ENCODE results near the gene IGF2BP3.
"Not testable (repeated sequence)": the region's sequence is repeated elsewhere in the genome, so short reads cannot be mapped to it uniquely, and the experiment has no call there.

The IGF2BP3 gene

DNA sequence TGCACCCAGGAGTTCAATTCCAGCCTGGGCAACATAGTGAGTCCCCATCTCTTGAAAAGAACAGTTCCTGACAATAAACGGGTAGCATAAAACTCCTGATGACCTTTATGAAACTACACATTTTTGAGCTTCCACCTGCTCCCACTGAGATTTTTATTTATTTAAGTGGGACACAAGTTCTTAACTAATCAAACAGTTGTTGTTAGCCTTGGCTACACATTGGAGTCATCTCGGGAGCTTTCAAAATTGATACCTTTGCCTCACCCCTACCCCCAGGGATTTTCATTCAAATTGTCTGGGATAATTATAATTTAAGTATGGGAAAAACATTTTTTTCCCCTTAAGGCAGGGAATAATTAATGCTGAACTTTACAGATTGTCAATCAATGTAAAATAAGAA, 131.9 kb downstream of the IGF2BP3 start:
- DNase-seq, result no peak

DNA sequence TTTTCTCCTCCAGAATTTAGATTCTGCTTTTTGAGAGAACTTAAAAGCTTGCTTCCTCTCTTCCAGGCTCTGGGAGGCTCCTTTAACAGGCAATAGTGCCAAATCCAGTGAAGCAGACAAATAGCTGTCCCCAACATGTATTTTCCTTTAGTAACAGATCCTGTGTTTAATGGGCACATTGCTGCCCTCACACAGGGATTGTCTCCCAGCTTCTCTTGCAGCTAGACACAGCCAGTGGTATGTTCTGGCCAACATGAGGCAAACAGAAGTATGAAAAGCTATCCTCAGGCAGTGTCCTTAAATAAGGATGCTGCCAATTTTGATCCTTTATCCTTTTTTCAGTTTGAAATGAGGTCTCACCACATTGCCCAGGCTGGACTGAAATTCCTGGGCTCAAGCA, 132.9 kb downstream of the IGF2BP3 start:
- DNase-seq, result no peak

DNA sequence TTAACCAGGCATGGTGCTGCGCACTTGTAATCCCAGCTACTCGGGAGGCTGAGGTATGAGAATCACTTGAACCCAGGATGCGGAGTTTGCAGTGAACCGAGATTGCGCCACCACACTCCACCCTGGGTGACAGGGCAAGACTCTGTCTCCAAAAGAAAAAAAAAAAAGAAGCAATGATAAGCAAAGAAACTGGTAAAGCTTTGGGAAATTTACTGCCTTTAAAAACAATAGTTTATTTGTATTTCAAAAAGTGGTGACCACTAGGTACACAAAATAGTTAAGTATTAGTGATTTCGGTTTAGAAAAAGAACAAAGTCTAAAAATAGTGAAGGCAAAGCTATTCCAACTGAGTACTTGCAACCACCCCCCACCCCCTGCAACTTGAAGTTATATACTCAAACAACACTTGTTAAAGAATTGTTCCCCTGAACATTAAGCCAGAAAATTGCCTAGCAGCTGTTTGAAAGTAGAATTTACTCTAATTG, 133.4 kb downstream of the IGF2BP3 start:
- no peak for DNase-seq

DNA sequence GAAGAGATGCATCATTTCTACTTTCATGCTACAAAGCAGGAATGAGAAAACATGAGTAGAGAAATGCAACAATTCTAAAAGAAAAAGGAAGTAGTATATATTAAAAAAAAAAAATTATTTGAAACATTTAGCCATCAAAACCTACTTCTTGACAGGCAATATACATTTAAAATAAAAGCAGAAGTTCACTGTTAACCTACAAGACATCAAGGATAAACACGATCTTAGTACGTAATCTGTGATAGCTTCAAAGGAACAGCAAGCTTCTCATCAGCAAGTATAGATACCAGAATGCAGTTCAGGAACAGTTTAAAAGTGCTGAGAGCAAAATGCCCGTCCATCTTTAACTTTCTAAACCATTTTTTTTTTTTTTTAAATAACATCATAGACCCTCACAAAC, 134.2 kb downstream of the IGF2BP3 start:
- DNase-seq, result no peak

DNA sequence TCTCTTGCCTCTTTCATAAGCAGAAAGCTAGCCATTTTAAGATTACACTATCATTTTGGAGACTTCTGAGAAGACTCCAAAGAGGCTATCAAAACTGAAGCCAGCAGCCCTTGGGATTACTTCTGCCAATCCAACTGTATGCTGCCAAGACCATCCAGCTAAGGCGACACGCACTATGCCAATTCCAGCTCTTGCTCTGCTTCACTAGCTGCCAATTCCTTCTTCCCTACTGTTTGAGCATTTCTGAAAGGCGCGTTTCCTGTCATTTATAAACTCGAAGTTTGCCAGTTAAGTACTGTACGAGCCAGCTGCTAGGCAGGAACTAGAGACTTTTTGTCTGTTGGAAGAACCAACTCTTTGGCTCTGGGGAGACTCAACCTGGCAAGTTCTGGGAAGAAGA, 134.7 kb downstream of the IGF2BP3 start:
- DNase-seq, result no peak

DNA sequence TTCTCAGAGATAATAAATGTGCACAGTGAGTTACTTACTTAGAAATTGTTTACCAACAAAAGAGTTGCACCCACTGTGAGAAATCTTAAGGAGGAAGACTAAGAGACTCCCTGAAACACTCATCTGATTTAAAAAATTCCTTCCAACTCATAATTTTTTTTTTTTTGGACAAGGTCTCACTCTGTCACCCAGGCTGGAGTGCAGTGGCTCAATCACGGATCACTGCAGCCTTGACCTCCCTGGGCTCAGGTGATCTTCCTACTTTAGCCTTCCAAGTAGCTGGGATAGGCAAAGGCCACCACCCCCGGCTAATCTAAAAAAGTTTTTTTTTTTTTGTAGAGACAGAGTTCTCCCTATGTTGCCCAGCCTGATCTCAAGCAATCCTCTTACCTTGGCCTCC, 135.2 kb downstream of the IGF2BP3 start:
- no peak for DNase-seq

DNA sequence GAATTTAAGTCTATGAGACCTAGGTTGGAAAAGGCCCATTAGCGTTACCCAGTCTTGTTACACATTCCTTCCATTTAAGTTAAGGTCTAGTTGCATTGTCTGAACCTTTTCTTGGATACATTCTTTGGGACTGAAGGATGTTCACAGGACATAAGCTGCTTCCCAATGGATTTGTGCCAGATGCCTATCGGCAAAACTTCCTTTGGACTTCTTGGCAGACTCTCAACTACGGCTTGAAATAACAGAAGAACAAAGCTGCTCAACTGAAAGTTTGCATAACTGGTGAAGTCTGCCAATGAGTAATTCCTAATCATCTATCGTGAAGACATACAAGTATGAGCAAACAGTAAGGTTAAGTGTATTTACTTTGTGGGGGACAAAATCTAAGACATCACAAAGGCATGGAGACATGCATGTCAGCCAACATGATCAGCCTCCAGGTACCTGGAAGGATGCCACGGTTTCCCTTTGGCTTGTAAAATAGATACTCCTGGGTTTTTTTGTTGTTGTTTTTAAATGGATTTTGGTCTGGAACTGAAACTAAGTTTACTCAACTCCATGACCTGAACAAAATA, 135.7 kb downstream of the IGF2BP3 start:
- DNase-seq, result no peak

DNA sequence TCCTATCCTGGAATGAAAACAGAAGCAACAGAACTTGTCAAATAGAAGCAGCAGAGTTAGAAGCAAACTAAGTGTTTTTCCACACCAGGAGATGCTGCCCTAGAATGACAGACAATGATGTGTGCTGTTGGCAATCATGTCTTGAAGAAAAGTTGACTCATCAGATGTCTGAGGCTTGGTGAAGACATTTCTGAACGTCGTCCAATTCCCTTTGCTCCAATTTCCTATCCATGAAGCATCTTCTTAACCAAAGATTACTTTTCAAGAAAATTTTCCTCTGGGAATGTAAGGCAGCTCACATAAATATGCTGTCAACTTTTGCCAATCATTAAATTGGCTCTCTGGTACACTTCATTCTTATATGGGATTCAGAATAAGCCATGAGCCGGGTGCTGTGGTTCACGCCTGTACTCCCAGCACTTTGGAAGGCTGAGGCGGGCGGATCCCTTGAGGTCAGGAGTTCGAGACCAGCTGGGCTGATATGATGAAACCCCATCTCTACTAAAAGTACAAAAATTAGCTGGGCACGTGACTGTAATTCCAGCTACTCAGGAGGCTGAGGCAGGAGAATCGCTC, 136.5 kb downstream of the IGF2BP3 start:
- DNase-seq, result no peak

DNA sequence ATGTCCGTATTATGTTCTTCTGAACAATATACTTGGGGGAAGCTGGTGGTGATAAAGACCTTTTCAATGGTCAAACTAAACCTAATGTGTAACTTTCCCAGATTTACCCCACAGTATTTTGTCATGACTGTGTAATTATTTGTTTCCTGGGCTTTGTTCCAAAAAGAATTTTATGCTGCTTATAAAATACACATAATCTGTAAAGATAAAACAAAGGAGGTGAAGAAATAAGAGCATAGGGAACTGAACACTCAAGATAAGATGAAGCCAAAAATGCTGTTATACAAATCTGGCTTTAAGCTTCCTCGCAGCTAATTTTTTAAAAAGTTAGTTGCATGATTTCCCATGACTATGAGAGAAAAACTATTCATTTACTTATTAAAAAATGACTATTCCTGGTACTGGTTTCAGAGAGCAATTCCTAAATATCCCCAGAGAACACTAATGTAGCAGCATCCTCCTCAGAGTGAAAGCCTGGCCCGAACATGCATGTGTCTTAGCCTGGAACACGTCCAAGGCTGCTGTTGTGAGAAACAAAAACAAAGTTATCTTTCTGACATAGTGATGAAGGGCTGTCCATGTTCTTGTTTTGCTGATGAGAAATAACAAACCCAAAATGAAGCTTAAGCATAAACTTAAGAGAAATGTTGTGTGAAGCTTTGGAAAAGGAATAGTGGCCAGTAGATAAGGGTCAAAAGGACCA, 137.2 kb downstream of the IGF2BP3 start:
- no peak for DNase-seq

DNA sequence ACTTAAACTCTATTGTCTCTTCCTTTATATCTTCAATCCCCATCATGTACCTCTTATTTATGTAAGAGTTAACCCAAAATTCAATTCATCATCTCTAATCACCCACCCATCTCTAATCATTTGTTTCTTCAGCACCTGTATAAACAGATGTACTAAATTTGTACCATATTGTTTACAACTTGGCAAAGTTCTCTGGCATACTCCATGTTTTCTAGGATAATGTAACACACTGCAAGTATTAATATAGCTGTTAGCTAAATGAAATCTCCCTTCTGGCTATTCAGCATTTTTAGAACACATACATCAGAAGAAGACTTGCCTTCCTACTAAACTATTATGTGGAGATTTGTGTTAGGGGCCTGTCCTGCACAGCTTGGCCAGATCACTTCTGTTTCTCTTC, 138.1 kb downstream of the IGF2BP3 start:
- DNase-seq, result no peak

DNA sequence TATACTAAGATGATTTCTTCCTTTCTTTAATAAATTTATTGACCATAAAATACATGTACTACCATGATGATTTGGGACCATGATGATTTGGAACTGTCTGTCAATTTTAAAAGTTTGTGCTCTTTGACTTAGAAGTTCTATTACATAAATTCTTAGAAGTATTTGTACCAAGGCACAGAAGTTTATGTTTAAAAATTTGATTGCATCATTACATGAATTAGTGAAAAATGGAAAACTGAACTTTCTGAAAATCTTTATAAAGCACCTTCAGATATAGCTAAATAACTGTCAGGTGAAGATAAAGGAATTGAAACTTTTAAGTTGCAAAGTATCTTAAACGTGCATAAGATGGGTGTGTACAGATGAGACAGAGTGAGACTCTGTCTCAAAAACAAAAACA, 139.2 kb downstream of the IGF2BP3 start:
- DNase-seq, result no peak

DNA sequence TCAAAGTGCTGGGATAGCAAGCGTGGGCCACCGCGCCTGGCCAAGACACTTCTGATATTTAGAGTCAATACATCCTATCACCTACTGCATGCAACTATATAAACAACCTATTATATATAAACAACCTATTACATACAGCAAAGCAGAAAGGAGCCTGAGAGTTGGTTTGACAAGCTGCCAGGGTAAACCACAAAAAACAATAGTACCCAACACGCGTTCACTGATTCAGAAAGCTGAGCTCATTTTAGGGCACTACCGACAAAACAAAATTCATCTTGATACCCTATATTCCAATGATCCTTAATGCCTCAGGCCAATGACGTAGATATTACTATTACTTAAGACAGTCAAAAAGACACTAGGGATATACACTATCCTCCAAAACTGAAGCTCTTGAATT, 154.9 kb downstream of the IGF2BP3 start:
- no peak for DNase-seq

DNA sequence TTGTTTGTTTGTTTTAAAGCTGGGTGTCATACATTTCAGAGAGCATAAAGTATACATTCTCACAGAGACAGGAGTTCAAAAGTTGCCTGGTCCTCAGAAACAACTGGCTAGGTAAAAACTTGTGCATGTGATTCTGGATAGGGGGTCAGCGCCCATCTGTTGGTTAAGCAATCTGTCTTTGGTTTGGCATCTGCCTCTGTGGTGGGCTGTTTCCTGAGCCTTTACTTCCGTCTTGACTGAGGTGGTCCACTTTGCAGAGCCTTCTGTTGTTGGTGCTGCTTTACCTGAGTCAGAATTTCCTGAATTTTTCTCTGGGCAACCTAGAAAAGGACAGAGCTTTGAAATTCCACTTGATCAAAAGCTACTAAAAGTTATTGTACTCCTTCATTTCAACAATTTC, 158.2 kb downstream of the IGF2BP3 start:
- not testable (repeated sequence) for DNase-seq

DNA sequence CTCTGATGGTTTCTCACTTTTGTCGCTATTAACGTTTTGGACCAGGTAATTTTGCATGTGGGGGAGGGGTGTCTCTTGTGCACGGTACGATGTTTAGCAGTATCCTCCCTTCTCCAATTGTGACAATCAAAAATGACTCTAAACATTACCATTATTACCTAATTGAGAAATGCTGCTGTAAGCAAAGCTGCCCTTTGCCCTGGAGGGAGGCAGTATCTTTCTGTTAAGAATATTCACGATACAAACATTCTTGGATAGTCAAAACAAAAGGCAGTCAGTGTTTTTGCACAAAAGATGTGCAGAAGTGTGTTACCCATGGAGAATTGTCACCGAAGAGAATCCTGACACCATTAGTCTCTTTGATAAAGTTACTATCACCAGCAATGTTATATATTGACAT, 161.5 kb downstream of the IGF2BP3 start:
- no peak for DNase-seq

DNA sequence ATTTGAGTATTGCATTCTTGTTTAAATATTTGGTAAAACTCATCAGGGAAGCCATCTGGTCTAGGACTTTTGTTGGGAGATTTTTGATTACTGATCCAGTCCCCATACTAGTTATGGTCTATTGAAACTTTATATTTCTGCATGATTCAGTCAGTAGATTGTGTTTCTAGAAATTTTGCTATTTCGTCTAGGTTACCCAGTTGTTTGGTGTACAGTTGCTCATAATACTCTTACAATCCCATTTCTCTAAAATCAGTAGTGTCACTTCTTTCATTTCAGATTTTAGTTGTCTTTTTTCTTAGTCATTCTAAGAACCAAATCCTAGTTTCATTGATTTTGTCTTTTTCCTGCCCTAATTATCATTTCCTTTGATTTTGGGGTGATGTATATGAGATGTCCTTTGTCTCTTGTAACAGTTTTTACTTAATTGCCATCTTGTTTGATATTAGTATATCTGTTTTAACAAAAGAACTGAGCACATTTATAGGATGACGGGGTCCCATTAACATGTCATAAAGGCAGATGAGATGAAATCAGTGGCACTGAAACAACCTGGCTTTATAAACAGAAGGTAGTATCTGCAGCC, 163.3 kb downstream of the IGF2BP3 start:
- no peak for DNase-seq

DNA sequence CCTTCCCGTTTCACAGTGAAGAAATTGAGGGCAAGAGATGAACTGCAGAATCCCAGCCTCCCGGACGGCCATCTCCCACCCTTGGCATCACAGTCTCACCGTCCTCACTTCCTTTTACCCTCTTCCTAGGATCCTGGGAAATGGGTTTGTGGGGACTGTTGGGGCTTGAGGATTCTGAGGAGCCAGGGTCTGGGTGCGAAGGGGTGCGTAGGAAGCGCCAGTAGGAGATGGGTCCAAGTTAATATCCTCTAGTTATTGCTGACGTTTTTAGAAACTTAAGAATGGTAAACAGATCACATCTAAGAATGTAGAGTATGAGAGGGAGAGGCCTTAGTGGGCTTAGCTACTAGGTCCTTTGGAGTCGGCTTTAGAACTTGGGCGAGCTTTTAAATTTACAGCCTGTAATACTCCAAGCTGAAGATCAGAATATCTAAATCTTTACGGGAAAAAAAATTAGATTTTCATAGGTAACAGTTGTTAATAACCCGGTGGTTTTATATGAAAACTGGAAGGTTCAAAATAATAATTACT, 170.5 kb downstream of the IGF2BP3 start:
- no peak for DNase-seq

DNA sequence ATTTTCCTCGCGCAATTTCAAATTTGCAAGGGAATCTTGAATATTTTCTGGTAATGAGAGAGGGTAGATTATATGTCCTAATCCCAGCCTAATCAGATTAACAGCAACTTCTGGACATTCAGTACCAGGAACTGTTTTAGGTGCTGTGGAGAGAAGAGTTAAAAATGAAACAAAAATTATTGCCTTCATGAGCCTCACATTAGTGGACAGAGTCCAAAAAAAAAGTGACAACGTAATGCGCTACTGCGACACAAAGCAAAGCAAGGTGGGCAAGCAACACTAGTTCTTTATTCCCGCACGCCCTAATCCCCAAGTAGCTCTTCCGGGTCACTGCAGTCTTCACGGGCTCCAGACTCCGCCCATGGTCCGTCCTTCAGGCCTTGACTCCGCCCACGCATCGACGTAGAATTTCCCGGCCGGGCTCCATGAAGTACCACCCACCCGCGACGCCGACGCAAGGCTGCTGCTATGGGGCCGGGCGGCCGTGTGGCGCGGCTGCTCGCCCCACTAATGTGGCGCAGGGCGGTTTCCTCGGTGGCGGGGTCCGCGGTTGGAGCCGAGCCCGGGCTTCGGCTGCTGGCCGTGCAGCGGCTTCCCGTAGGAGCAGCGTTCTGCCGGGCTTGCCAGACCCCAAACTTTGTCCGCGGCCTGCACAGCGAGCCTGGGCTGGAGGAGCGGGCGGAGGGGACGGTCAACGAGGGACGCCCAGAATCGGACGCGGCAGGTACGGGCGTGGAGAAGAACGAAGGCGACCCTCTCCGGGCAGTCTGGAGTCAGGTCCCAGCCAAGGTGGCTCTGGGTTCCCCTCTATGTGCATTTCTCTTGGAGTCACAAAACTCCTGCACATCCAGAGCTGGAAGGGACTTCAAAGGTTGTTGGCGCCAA, 171.2 kb downstream of the IGF2BP3 start, which contains the start of gene MALSU1:
Gene MALSU1, plus strand, starts transcription at position 455 of the 885 bp plus-strand sequence. Its CDS starts 14 bp downstream, at position 469.
- DNase-seq, result peak; percentile 92 to 97

DNA sequence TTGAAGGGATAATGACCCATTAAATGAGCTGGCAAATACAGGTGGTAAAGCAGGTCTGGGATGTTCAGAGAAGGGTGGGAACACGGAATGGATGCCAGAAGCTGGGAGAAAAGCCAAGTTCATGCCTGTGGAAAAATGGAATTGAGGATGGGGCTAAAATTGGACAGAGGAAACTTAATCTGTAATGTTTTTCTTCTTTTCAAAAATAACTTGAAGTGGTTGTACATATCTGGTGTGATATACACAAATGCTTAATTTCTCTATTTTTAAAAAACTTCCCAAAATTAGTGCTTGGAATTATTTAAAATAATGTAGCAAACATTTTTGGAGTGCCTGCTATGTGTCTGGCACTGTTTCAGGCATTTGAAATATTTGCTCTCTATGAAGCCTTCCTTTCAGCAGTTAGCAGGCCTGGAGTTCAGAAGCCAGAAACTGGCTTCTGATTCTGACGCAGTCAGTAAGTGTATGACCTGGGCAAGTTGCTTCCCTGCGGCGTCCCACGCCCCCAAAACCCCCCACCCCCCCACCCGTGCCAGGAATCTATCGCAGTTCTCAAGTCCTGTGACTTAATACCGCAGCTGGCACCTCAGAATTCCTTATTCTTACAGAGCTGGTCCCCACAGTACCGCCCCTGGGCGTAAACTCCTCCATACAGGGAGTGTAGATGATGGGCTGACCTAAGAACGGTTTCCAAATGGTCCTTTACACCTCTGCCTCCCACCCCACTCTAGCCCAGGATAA, 172.0 kb downstream of the IGF2BP3 start:
- no peak for DNase-seq

DNA sequence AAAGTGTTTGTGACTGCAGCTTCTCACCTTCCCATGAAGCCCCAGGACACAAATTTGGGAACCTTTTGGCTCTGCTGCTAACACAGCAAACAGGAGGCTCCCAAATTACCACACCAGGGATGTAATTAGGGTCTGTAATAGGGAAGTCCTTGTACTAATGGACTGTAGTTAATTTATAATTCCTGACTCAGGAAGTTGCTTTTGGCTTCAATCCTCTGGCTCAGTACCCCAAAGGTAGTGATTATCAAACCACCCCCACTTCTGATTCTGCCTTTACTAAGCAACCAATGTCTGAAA, 174.9 kb downstream of the IGF2BP3 start:
- no peak for DNase-seq

DNA sequence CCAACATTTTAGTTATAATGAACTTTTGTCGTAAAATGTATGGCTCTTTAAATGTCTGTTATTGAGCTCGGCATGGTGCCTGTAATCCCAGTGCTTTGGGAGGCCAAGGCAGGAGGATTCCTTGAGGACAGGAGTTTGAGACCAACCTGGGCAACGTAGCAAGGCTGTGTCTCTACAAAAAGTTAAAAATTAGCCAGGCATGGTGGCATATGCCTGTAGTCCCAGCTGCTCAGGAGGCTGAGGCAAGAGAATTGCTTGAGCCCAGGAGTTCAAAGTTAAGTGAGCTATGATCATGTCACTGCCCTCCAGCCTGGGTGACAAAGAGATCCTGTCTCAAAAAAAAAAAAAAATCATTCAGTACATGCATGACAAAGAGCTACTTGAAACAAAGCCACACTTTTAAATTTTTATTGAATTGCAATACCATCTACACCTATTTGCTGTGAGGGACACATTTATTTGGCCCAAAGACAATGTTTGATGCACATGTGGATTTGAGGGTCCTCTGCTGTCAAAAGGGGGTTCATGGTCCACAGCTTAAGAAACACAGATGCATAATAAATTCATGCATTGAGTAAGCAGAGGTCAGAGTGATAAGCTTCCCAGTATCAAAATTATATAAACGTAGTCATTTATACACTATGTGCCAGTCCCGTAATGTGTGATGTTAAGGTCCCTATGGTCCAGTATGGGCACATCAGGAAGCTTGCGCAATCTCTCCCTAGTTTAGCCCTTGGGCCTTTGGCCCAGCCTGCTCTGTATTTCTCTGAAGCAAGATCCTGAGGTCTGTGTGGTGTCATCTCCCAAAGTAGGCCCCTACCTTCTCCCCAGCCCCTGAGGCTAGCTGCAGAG, 175.5 kb downstream of the IGF2BP3 start:
- DNase-seq, result no peak

DNA sequence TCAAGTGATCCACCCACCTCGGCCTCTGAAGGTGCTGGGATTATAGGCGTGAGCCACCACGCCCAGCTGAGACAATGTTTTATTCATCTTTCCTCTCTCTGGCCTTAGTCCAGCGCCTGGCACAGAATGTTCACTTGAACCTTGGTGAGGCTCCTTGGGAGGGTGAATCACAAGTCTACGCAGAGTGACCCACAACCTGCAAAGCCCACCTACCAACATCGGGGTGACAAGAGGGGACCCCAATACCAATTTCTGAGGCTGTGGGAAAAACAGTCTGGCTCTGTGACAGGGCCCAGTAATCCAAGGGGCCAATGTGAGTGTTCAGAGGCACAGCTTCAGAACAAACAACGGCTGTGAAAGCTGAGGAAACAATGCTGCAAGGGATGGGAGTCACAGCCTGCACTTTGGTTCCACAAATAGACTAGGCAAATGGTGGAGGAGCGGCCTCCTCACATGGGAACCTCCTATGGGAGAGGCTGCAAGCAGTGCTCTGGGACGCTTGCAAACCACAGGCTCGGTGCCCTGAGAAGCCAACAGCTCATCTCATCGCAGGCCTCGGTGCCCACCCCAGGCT, 176.7 kb downstream of the IGF2BP3 start:
- DNase-seq, result no peak

Measured in hippocampal formation (tissue), 2 donors.